Mucosa of gallbladder (tissue), 1 donor: ENCODE data around the gene AKAP6. TPM values are rescaled to one million over a fixed set of nuclear protein-coding genes. Genes with fewer than 3 reads are reported as not detected.

Experiments used
- DNase-seq: peaks from one replicate; pipeline ENCODE4 v3.0.0-alpha.2; 2020; ENCODE audit warnings: low spot score
- total RNA-seq: library from RNA; stranded (reverse); gene quantifications from one replicate; pipeline ENCODE4 v1.2.1, GENCODE V29; 2021
- donor health status: DM: no; HTN: no; CAD: no.

The AKAP6 gene
- total RNA-seq, 1 donor from 2014 or later: 40.1 TPM

- no peak for DNase-seq
Measured at GRCh38 chr14:32480337-32480736, 151.2 kb downstream of the AKAP6 start.

GRCh38 chr14:32481707-32482106 lies 152.6 kb downstream of the AKAP6 start:
- no peak for DNase-seq

DNA sequence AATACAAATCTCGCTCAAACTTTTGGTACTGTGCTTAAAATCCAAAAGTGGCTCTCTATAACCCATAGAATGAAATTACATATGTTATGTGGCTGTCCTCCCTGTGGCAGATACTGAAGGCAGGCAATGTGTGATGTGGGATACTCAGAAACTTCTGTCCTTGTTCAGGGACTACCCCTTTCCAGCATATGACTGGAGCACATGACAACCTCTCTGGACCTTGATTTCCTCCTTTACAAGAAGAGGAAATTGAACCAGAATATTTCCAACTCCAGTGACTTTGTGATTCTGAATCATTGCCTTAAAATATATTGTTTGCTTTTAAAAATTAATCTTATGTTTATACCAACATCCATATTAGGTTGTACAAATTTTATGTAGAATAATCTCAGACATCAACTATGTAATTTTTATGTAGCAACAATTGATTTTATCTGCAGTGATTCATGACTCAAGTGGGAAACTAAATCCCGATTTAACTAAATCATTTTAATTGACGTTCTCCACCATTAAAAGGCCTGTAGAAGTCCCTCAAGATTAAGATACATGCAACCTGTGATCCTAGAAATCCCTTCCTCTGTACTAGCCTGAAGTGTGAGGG lies 162.4 kb downstream of the AKAP6 start:
- DNase-seq: no peak

- DNase-seq: no peak
Measured at GRCh38 chr14:32492457-32492856, 163.4 kb downstream of the AKAP6 start.

DNA sequence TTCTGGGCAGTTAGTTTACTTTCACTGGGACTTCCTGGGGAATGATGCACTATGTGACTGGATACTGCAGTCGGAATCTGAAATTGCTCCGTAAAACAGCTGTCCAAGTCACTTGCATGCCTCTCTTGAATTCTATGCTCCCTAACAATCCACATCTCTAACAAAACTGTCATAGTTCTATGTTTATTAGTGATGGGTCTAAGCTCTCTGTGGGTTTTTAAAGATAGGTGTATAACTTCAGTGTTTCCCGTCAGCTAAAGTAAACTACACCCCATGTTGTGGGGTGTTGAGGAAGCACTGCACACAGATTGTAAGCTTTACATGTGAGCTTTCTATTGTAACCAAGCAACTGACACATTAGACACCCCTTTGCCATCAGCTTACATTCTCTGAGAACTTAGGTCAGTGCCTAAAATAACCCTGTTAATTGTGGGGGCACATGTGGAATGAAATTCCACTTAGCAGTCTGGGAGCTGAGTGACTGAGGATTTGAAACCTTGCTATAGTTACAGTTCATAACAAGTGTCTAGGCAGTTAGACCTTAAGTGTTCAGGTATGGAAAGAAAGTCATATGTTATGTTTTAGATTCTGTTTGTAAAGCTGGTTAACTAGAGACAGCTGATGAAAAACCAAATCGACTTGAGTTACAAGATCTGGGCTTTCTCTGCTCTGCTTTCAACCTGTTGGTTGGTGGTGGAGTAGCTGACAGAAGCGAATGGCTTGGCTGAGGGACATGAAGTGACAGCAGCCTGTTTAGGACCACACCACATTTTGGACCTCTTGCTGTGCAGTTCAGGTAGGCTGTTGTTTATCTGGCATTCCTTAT lies 165.7 kb downstream of the AKAP6 start:
- no peak for DNase-seq

GRCh38 chr14:32495435-32495734 lies 166.3 kb downstream of the AKAP6 start:
- no peak for DNase-seq

- DNase-seq: no peak
Measured at GRCh38 chr14:32497248-32497647, 168.2 kb downstream of the AKAP6 start.

- no peak for DNase-seq
Measured at GRCh38 chr14:32507029-32507984, 178.2 kb downstream of the AKAP6 start.

- DNase-seq: no peak
Measured at GRCh38 chr14:32508281-32508680, 179.2 kb downstream of the AKAP6 start.

DNA sequence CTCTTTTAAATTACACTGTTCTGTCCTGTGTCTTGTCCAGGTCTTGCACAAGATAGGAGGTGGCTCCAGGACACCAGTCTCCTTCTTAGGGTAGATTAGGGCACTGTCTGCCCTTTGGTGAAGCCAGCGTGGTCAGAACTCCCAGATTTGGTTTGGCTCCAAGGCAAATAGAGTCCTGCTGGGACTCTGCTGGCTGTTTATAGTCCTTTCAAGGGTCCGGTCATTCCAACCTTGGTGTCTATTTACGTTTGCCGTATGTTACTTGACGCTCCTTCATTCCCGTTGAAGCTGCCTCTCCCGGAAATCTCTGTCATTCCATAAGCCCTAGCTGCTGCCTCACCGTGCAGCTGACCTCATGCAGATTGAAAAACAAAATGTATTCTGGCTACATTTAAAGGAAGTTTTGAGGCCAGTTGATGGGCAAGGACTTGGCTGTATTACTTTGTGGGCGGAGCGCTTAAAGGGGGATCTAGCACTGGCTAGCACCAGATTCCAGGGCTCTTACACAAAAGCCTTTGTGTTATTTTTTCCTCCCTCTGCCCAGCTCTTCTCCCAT lies 180.6 kb downstream of the AKAP6 start:
- DNase-seq: peak; percentile 80

DNA sequence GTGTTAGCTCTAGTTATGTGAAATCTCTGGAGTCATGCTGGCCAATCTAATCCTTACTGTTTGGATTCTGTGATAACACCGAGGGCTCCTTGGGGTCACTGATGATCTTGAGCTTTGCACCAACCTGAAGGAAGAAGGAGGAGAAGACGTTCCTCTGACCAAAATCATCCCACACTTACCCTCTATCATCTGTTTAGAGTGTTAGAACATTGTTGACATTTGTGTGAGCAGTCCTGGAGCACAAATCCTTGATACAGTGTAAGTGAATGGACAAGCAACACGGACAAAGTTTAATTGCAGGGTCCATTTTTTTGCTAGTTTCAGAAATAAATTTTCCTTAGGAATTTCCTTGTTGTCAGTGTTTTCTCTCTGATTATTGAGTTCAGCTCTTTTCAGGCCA lies 181.7 kb downstream of the AKAP6 start:
- DNase-seq: no peak

DNA sequence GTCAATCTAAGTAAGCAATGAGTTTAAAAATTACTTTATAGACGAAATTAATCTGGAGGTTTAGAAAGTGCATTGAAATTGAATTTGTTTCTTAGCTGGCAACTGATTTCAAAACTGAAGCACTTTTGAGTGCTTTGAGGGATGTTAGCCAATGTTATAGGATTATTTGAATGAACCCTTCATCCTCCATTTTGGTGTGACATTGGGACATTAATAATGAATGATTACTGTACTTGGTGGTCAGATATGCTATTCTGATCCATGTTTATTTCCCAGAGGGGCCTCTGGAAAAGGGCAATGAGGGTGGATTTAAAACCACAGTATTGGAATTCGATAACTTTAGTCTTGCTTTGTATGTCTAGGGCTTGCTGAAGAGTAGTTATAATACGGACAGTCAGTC lies 183.2 kb downstream of the AKAP6 start:
- DNase-seq: no peak

DNA sequence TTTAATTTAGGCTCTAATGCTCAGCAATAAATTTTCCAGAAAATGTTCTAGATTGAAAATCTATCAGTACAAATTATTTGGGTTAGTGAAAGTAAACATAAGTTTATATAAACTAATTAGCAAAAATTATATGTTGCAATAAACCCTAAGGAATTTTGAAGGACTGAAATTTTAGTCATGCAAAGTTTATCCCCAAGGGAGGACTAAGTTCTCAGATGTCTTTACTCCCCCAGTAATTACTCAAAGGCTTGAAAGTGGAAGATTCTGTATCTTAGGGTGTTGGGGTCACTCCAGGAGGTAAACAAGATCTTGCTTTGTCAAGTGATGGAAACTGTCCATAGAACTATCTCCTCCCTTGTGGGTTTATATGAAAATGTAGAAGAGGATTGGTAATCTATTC lies 183.7 kb downstream of the AKAP6 start:
- no peak for DNase-seq

DNA sequence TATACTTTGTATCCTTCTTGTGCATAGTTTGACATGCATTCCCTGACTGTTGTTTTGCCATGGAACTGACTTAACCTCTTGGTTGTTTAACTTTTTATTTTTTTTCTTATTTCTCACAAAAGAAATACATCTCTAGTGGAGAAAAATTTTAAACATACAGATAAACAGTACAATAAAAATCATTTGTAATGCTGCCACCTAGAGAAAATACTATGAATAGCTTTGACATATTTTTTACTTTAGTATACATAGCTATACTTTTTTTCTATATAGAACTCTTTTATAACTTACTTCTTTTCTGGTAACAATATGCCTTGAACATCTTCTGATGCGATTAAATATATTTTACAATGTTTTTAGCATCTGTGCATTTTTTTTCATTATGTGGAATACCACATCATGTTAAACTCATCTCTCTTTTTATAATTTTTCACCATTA lies 184.5 kb downstream of the AKAP6 start:
- DNase-seq: no peak

DNA sequence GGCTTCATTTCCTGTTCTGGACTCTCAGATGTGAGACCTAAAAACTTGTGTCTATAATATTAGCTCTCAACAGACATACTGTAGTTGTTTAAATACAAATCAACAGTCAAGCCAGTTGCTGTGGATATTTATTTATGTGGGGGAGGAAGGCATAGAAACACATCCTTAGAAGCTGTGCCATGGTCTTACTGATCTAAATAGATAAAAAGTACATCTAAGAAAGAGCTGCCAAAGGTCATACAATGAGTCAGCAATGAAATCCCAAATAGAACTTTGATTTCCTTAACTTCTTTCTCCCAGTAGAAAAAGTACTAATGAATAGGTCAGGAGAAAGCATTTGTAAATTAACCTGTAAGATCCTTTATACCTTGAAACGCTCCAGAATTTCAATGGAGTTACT lies 185.1 kb downstream of the AKAP6 start:
- DNase-seq: no peak

DNA sequence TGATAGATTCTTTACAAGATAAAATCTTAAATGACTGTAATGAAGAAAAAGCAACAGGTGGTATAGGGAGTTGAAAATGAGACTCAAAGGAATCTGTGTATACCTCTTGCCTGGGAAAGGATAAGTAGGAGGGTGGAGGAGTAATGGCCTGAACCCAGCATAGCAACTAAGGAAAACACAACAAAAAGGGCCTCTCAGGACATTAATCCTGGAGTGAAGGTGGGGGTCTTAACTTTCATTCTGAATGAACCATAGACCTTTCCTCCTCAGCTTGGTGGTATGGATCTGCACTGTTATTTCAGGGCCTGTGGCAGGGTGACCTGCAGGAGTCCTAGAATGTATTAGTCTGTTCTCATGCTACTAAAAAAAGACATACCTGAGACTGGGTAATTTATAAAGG lies 185.6 kb downstream of the AKAP6 start:
- DNase-seq: no peak

DNA sequence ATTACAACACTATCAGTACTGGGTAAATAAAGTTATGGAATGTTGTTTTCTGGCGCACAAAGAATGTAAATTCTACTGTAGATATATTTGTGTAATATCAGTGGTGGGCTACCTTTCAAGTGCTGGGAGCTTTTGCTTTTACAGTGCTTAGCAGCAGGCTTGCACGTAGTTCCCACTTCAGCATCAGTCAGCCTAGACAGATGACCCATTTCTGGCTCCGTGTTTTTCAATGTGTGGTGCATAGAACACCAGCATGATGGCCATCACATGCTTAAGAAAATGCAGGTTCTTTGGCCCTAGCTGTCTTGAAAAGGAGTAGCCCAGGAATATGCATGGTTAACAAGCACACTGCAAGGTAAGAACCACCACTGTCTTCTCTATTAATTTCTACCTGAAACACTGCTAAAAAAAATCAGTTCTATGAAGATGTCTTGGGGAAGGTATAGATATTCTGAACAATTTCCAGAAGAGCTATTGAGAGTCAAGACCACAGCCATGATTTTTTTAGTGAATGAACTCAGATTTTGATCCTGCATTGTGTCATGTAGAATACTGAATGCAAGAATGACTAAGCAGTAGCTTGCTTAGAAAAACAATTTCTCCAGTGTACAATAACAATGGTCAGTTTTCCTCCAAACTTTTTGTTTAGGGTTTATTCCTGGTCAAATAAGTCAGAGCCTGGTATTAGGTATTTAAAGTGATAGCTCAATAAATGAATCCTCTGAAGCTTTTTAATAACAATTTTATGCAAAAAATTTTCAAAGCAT lies 195.7 kb downstream of the AKAP6 start:
- DNase-seq: no peak

GRCh38 chr14:32525591-32525990 lies 196.5 kb downstream of the AKAP6 start:
- DNase-seq: no peak

GRCh38 chr14:32530800-32531199 lies 201.7 kb downstream of the AKAP6 start:
- no peak for DNase-seq

- DNase-seq: no peak
Measured at GRCh38 chr14:32531942-32532515, 202.9 kb downstream of the AKAP6 start.

- no peak for DNase-seq
Measured at GRCh38 chr14:32534145-32534544, 205.0 kb downstream of the AKAP6 start.
